Measurements from ENCODE around the gene MCU.

DNA sequence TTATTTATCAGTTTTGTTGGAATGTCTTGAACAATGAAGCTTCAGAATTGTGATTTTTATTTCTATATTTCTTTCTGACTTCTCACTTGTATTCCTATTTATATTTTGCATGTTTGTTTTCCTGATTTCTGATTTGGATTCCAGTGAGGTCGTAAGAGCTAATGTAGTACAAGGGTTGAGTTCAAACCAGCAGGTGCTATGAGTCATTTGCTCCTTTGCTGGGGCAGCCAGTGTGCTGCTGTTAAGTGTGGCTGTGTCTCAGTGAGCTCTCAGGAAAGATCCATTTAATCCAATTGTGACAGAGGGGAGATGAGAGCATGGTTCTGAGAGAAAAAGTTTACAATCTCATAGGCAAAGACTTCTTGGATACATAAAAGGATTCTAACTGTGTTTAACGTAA lies 48.6 kb downstream of the MCU start:
- TF ChIP-seq, protein P1, sequence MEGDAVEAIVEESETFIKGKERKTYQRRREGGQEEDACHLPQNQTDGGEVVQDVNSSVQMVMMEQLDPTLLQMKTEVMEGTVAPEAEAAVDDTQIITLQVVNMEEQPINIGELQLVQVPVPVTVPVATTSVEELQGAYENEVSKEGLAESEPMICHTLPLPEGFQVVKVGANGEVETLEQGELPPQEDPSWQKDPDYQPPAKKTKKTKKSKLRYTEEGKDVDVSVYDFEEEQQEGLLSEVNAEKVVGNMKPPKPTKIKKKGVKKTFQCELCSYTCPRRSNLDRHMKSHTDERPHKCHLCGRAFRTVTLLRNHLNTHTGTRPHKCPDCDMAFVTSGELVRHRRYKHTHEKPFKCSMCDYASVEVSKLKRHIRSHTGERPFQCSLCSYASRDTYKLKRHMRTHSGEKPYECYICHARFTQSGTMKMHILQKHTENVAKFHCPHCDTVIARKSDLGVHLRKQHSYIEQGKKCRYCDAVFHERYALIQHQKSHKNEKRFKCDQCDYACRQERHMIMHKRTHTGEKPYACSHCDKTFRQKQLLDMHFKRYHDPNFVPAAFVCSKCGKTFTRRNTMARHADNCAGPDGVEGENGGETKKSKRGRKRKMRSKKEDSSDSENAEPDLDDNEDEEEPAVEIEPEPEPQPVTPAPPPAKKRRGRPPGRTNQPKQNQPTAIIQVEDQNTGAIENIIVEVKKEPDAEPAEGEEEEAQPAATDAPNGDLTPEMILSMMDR (conservative IDR thresholded peaks at IDR 0.05; ENCODE audit: low read depth, low read length), result no peak
- TF ChIP-seq EZH2 (IDR thresholded peaks at IDR 0.05; ENCODE audit: borderline replicate concordance, low read depth, low read length, poor library complexity, severe bottlenecking), result no peak

Data from A673 (cell line).